Lower leg skin (tissue), 4 donors: Measurements from ENCODE around the gene ATP2B2. TPM values are rescaled to one million over a fixed set of nuclear protein-coding genes. Genes with fewer than 3 reads are reported as not detected.

Experiments used
- DNase-seq, 2 donors: peaks; one replicate each; pipeline ENCODE4 v3.0.0-alpha.2; 2019; ENCODE audit warnings: low spot score in 2 of 2
- H3K4me3 ChIP-seq: fragments of 200-600 bp; sonication (generic); 2 replicates; pipeline ENCODE4 v1.5.1; 2017; ENCODE audit warnings: mild to moderate bottlenecking, low read depth; ENCODE audit not compliant: poor library complexity, severe bottlenecking
- CTCF ChIP-seq, 3 donors: fragments of 450-650 bp; IDR thresholded peaks; one replicate each; pipeline ENCODE4 v1.5.1; 2016; ENCODE audit warnings: antibody characterized with exemption in 3 of 3, mild to moderate bottlenecking in 3 of 3, moderate library complexity in 2 of 3
- POLR2A ChIP-seq, 2 donors: fragments of 450-650 bp; IDR thresholded peaks; one replicate each; pipeline ENCODE4 v1.6.1; 2016 to 2017; ENCODE audit warnings: antibody characterized with exemption in 2 of 2, mild to moderate bottlenecking in 1 of 2, moderate library complexity in 1 of 2
- WGBS, 2 donors: methylation state at CpG; one replicate each; pipeline ENCODE4 v1.1.5; 2018; 5-methylcytosine and 5-hydroxymethylcytosine counted together
- intact Hi-C: fragments of 100-400 bp; cut with DNase I; formaldehyde crosslinking; loops from one replicate; pipeline ENCODE4 v1.15.0; 2023; ENCODE audit warnings: low total_unique reads
- total RNA-seq, 4 donors: library from RNA; depleted of rRNA; stranded (reverse); fragments of >200 nt; gene quantifications; one replicate each; pipeline ENCODE4 v1.1.0, GENCODE V29; 2016

Gene ATP2B2
- total RNA-seq, 4 donors from 2014 or later: 0.12 to 0.45 (median 0.19) TPM; not detected in 1

DNA sequence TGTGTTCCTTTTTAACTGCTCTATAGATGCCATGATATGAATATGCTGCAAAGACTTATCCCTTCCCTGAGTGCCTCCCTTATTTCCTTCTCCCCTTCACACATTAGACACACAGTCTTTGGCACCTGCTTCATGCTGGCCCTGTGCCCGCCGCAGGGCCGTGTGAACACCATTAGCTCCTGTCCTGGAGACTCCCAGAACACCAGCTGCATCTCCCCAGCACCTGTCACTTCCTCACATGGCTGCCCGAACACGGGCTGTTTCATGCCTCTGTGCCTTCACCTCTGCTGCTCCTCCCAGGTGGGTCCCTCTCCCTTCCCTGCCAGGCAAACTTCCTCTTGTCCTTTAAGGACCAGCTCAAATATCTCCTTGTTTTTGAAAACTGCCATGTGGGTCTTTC is 144.0 kb downstream of the ATP2B2 start:
- 67 to 75% methylated on average over 5 of the region's 5 CpGs for WGBS, 2 donors
- no peak for TF ChIP-seq POLR2A (IDR thresholded peaks at IDR 0.05)
- no peak for TF ChIP-seq CTCF (IDR thresholded peaks at IDR 0.05)
- intact Hi-C loops: no loop called here
- no peak for DNase-seq
- no peak overlapping the region for H3K4me3 ChIP-seq

DNA sequence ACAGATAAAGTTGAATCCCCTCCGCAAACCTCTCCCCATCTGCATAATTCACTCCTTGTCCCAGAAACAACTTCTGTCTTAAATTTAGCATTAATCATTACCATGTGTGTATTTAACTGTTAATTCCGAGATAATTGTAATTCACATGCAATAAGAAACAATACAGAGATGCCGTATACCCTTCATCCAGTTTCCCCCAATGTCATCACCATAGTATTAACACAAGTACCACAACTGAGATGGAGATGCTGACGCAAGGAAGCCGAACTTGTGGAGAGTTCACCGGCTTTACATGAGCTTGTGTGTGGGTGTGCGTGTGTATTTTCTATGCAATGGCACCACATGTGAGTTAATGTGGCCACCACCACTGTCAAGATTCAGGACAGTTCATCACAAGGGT is 144.9 kb downstream of the ATP2B2 start:
- TF ChIP-seq CTCF (IDR thresholded peaks at IDR 0.05): no peak
- no peak for TF ChIP-seq POLR2A (IDR thresholded peaks at IDR 0.05)
- no peak for DNase-seq
- intact Hi-C loops: no loop called here
- 83 to 85% methylated on average over 7 of the region's 7 CpGs for WGBS, 2 donors
- H3K4me3 ChIP-seq: no peak overlapping the region

GRCh38 chr3:10359761-10360161 is 145.6 kb downstream of the ATP2B2 start:
- DNase-seq: no peak
- no peak for TF ChIP-seq CTCF (IDR thresholded peaks at IDR 0.05)
- no peak for TF ChIP-seq POLR2A (IDR thresholded peaks at IDR 0.05)
- intact Hi-C loops: no loop called here
- 88 to 93% methylated on average over 17 to 19 of the region's 19 CpGs for WGBS, 2 donors
- no peak overlapping the region for H3K4me3 ChIP-seq

DNA sequence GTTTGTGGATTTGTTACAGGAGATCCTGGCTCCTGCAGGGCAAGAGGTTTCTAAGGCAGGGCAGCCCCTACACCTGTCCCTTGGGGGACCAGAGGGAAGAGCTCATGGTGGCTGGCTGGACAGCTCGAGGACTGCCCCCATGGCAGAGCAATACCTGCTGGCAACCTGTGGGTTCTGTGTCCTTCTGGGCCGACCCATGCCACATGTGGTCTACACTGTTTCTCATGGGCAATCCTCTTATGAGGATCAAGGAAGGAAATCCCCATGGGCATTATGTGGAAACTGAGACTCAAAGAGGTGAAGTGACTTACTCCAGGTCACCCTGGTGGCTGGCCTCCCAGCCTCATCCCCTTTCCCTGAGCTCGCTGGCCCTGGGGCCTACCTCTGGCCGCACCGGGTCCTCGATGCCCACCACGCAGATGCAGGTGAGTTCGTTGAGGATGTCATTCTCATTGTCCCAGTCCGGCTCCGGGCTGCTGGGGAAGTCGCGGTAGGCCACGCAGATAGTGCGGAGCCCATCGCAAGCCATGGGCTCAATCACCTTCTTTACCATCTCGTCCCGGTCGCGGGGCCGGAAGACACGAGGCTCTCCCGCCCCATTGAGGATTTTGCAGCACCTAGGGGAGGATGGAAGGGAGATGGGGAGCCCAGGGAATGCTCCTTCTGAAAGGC is 146.9 kb downstream of the ATP2B2 start:
- no peak overlapping the region for H3K4me3 ChIP-seq
- WGBS, 2 donors: 96 to 98% methylated on average over 22 of the region's 22 CpGs
- DNase-seq: no peak
- intact Hi-C loops: no loop called here
- TF ChIP-seq CTCF (IDR thresholded peaks at IDR 0.05) (no peak), POLR2A (IDR thresholded peaks at IDR 0.05) (no peak)

- DNase-seq: no peak
- intact Hi-C loops: no loop called here
- no peak overlapping the region for H3K4me3 ChIP-seq
- 49 to 56% methylated on average over 7 of the region's 7 CpGs for WGBS, 2 donors
- TF ChIP-seq POLR2A (IDR thresholded peaks at IDR 0.05): no peak
- no peak for TF ChIP-seq CTCF (IDR thresholded peaks at IDR 0.05)
Observed at GRCh38 chr3:10357592-10358308, 147.6 kb downstream of the ATP2B2 start.
